Subcutaneous abdominal adipose tissue (tissue), 5 donors: Measurements from ENCODE around the gene GGA1.

Experiments
- H3K27ac ChIP-seq: one replicate; pipeline ENCODE4 v1.7.0; 2013; ENCODE audit warnings: low read depth, mild to moderate bottlenecking, inconsistent platforms, low read length, moderate library complexity
- H3K27me3 ChIP-seq, 5 donors: one replicate each; pipeline ENCODE4 v1.7.0; 2013; ENCODE audit warnings: low read length in 5 of 5, inconsistent platforms in 1 of 5; ENCODE audit not compliant: control insufficient read depth in 5 of 5, insufficient read depth in 4 of 5
- H3K36me3 ChIP-seq, 5 donors: one replicate each; pipeline ENCODE4 v1.7.0; 2013; ENCODE audit warnings: low read length in 5 of 5; ENCODE audit not compliant: control insufficient read depth in 5 of 5, insufficient read depth in 5 of 5
- H3K4me1 ChIP-seq, 5 donors: one replicate each; pipeline ENCODE4 v1.7.0; 2013; ENCODE audit warnings: low read length in 5 of 5, mild to moderate bottlenecking in 3 of 5, moderate library complexity in 1 of 5; ENCODE audit not compliant: control insufficient read depth in 5 of 5, insufficient read depth in 5 of 5
- H3K4me3 ChIP-seq, 5 donors: one replicate each; pipeline ENCODE4 v1.7.0; 2013; ENCODE audit warnings: low read length in 5 of 5, low read depth in 1 of 5
- H3K9ac ChIP-seq, 5 donors: one replicate each; pipeline ENCODE4 v1.7.0; 2013; ENCODE audit warnings: low read length in 5 of 5, mild to moderate bottlenecking in 4 of 5, moderate library complexity in 3 of 5
- H3K9me3 ChIP-seq, 5 donors: one replicate each; pipeline ENCODE4 v1.7.0; 2013; ENCODE audit warnings: low read length in 5 of 5; ENCODE audit not compliant: control insufficient read depth in 5 of 5
- donor health status: healthy.
- donor health status: healthy.
- donor health status: healthy.
- donor health status: healthy.
- donor health status: healthy.

Gene GGA1

GRCh38 chr22:37669586-37669985, 61.0 kb downstream of the GGA1 start:
- no peak overlapping the region for H3K9ac ChIP-seq
- H3K9me3 ChIP-seq = no peaks in the 10 kb centered on the region
- H3K27me3 ChIP-seq = no peaks in the 10 kb centered on the region
- peaks cover 0 to 16% (median 13%) of the 10 kb centered on the region in 5 donors for H3K36me3 ChIP-seq
- H3K27ac ChIP-seq = no peak overlapping the region
- peaks cover under 1 to 35% (median 20%) of the 10 kb centered on the region in 5 donors for H3K4me1 ChIP-seq
- H3K4me3 ChIP-seq = no peak overlapping the region

GRCh38 chr22:37672206-37672919, 63.7 kb downstream of the GGA1 start:
- peak overlapping the region in 1 of 5 donors; percentile 32 for H3K9ac ChIP-seq
- no peaks in the 10 kb centered on the region for H3K27me3 ChIP-seq
- no peaks in the 10 kb centered on the region for H3K36me3 ChIP-seq
- H3K4me3 ChIP-seq = no peak overlapping the region
- H3K9me3 ChIP-seq = no peaks in the 10 kb centered on the region
- H3K27ac ChIP-seq = no peak overlapping the region
- H3K4me1 ChIP-seq = peaks cover 5 to 39% (median 34%) of the 10 kb centered on the region in 5 donors

- no peaks in the 10 kb centered on the region for H3K9me3 ChIP-seq
- H3K27ac ChIP-seq = no peak overlapping the region
- H3K36me3 ChIP-seq = peaks cover 0 to 3% (median 1%) of the 10 kb centered on the region in 5 donors
- peaks cover 5 to 39% (median 37%) of the 10 kb centered on the region in 5 donors for H3K4me1 ChIP-seq
- H3K27me3 ChIP-seq = no peaks in the 10 kb centered on the region
- no peak overlapping the region for H3K4me3 ChIP-seq
- peak overlapping the region in 1 of 5 donors; percentile 32 for H3K9ac ChIP-seq
These were observed 64.4 kb downstream of the GGA1 start for GRCh38 chr22:37672920-37673455.

- H3K9me3 ChIP-seq = no peaks in the 10 kb centered on the region
- no peaks in the 10 kb centered on the region for H3K27me3 ChIP-seq
- H3K9ac ChIP-seq = peak overlapping the region in 2 of 5 donors; percentile 36 to 56
- H3K4me1 ChIP-seq = peaks cover 8 to 42% (median 40%) of the 10 kb centered on the region in 5 donors
- H3K4me3 ChIP-seq = peak overlapping the region in 1 of 5 donors; percentile 15
- peaks cover 0 to 9% (median 8%) of the 10 kb centered on the region in 5 donors for H3K36me3 ChIP-seq
- H3K27ac ChIP-seq = peak overlapping the region; percentile 57
These were observed 65.6 kb downstream of the GGA1 start for GRCh38 chr22:37674248-37674647.

- peaks cover 8 to 42% (median 40%) of the 10 kb centered on the region in 5 donors for H3K4me1 ChIP-seq
- peak within 1 kb of the TSS; percentile 100 for H3K27ac ChIP-seq
- no peaks in the 10 kb centered on the region for H3K27me3 ChIP-seq
- peak within 1 kb of the TSS; percentile 92 to 99 (median 97) for H3K9ac ChIP-seq
- H3K36me3 ChIP-seq = peaks cover 0 to 19% (median 18%) of the 10 kb centered on the region in 5 donors
- H3K9me3 ChIP-seq = no peaks in the 10 kb centered on the region
- H3K4me3 ChIP-seq = peak within 1 kb of the TSS; percentile 84 to 98 (median 91)
These were observed 66.6 kb downstream of the GGA1 start, which contains the start of gene LGALS1 for GRCh38 chr22:37674951-37675929. LGALS1 (plus strand) TSS chr22:37675636; CDS start chr22:37675703, 67 bp downstream.

- peak overlapping the region; percentile 84 to 98 (median 91) for H3K4me3 ChIP-seq
- H3K4me1 ChIP-seq = peaks cover 11 to 47% (median 44%) of the 10 kb centered on the region in 5 donors
- no peaks in the 10 kb centered on the region for H3K27me3 ChIP-seq
- no peaks in the 10 kb centered on the region for H3K9me3 ChIP-seq
- H3K36me3 ChIP-seq = peaks cover 0 to 19% (median 18%) of the 10 kb centered on the region in 5 donors
- peak overlapping the region; percentile 92 to 99 (median 97) for H3K9ac ChIP-seq
- H3K27ac ChIP-seq = peak overlapping the region; percentile 100
These were observed 67.5 kb downstream of the GGA1 start for GRCh38 chr22:37675930-37676735.

GRCh38 chr22:37676736-37677492, 68.3 kb downstream of the GGA1 start:
- Histone ChIP-seq H3K4me3 (peak overlapping the region; percentile 84 to 98 (median 91)), H3K36me3 (peaks cover 0 to 19% (median 18%) of the 10 kb centered on the region in 5 donors), H3K27ac (peak overlapping the region; percentile 100), H3K9me3 (no peaks in the 10 kb centered on the region), H3K9ac (peak overlapping the region; percentile 92 to 99 (median 97)), H3K27me3 (no peaks in the 10 kb centered on the region), H3K4me1 (peaks cover 15 to 55% (median 52%) of the 10 kb centered on the region in 5 donors)

- peak overlapping the region in 4 of 5 donors; percentile 35 to 99 (median 98) for H3K9ac ChIP-seq
These were observed 68.9 kb downstream of the GGA1 start for GRCh38 chr22:37677493-37677974.

More at GRCh38 chr22:37677493-37677974, 68.9 kb downstream of the GGA1 start:
- H3K4me3 ChIP-seq = peak overlapping the region; percentile 84 to 92 (median 87)
- peaks cover 0 to 19% (median 18%) of the 10 kb centered on the region in 5 donors for H3K36me3 ChIP-seq
- peak overlapping the region; percentile 100 for H3K27ac ChIP-seq
- no peaks in the 10 kb centered on the region for H3K9me3 ChIP-seq
- peaks cover 15 to 55% (median 52%) of the 10 kb centered on the region in 5 donors for H3K4me1 ChIP-seq
- no peaks in the 10 kb centered on the region for H3K27me3 ChIP-seq
